PFSK-1 (cell line): ENCODE measurements around the gene SETD1A.

ENCODE experiments used
- FOXP2 ChIP-seq: optimal IDR thresholded peaks from 2 replicates; pipeline ENCODE3; 2011; ENCODE audit warnings: borderline replicate concordance, control low read depth, inconsistent platforms; ENCODE audit not compliant: insufficient read depth; ENCODE audit errors: extremely low read length, extremely low read depth
- POLR2AphosphoS5 ChIP-seq: IDR thresholded peaks from 2 replicates; pipeline ENCODE4 v1.6.1; 2012; ENCODE audit warnings: low read depth, mild to moderate bottlenecking, control low read depth, low read length, moderate library complexity
- SIN3A ChIP-seq: IDR thresholded peaks from 2 replicates; pipeline ENCODE4 v1.6.1; 2012; ENCODE audit warnings: mild to moderate bottlenecking, low read length, moderate library complexity, borderline replicate concordance; ENCODE audit not compliant: insufficient read depth
- TAF1 ChIP-seq: IDR thresholded peaks from 2 replicates; pipeline ENCODE4 v1.6.1; 2012; ENCODE audit warnings: low read length, control low read depth, borderline replicate concordance; ENCODE audit not compliant: insufficient read depth
- TF ChIP-seq, protein P1 (sequence below), 2 experiments: IDR thresholded peaks; 2 replicates each; pipeline versions ENCODE4 v1.6.1 to v1.8.0; 2011 to 2012; ENCODE audit warnings: low read depth in 2 of 2, low read length in 2 of 2, control low read depth in 1 of 2, inconsistent platforms in 1 of 2, mild to moderate bottlenecking in 1 of 2, moderate library complexity in 1 of 2; ENCODE audit not compliant: insufficient read depth in 1 of 2

SETD1A gene

DNA sequence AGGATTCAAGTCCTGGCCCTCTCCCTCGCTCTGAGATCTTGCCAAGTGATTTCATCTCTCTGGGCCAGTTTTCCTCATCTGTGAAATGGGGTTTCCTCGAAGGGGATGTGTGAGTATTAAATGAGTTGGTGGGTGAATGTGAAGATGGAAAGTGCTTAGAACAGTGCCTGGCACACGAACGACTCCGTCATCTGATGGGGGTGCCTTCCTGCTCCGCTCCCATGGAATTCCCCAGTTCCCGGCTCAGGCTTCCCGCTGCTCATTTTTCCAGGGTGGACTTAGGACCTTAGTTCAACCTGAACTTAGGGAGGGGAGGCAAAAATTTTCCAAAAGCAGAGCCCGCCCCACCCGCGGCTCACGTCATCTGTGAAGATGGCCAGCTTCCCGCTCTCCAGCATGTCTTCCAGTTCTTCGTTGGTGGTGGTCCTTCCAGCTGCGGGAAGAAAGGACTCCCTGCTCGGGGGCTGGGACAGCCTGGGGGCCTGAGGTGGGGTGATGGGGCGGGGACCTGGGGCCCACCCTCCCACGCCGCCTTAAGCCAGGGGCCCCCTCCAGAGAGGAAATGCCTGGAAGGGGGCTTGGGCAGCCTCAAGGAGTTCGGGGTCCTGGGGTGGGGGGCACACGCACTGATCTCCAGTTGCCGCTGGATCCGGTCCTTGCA, 38.9 kb downstream of the SETD1A start:
- no peak for TF ChIP-seq POLR2AphosphoS5
- TF ChIP-seq, protein P1, sequence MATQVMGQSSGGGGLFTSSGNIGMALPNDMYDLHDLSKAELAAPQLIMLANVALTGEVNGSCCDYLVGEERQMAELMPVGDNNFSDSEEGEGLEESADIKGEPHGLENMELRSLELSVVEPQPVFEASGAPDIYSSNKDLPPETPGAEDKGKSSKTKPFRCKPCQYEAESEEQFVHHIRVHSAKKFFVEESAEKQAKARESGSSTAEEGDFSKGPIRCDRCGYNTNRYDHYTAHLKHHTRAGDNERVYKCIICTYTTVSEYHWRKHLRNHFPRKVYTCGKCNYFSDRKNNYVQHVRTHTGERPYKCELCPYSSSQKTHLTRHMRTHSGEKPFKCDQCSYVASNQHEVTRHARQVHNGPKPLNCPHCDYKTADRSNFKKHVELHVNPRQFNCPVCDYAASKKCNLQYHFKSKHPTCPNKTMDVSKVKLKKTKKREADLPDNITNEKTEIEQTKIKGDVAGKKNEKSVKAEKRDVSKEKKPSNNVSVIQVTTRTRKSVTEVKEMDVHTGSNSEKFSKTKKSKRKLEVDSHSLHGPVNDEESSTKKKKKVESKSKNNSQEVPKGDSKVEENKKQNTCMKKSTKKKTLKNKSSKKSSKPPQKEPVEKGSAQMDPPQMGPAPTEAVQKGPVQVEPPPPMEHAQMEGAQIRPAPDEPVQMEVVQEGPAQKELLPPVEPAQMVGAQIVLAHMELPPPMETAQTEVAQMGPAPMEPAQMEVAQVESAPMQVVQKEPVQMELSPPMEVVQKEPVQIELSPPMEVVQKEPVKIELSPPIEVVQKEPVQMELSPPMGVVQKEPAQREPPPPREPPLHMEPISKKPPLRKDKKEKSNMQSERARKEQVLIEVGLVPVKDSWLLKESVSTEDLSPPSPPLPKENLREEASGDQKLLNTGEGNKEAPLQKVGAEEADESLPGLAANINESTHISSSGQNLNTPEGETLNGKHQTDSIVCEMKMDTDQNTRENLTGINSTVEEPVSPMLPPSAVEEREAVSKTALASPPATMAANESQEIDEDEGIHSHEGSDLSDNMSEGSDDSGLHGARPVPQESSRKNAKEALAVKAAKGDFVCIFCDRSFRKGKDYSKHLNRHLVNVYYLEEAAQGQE (IDR thresholded peaks at IDR 0.05; ENCODE audit: insufficient read depth in 1 of 2, low read depth in 2 of 2, low read length in 2 of 2) = no peak
- TF ChIP-seq TAF1 = no peak
- no peak for TF ChIP-seq FOXP2
- no peak for TF ChIP-seq SIN3A

DNA sequence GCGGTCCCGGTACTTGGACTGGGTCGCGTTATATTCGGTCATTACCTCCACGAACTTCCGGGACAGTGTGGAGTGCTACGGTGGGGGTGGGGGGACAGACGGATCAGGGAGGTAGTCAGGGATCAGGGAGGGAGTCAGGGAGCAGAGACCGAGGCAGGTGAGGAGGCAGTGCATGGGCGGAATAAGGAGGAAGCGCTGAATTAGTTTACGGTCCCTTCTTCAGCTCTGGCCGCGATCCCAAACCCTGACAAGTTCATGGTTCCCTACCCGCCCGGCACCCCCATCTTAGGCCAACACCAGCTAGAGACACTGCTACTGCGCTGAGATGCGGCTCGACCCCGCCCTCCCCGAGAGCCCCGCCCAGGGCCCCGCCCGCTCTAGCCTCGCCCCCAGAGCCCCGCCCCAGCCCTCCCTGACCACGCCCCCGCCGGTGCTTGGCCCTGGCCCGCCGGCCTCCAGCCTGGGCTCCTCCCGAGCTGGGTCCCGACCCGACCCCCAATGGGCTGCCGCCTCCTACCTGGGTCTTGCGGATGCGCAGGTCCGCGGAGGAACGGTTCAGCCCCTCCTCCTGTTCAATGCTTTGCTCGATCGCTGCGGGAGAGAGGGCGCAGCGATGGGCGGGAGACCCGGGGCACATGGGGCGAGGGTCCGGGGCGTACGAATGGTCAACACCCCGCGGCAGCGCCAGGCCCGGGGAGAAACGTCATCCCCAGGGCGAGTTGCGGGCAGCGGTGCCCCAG, 39.6 kb downstream of the SETD1A start:
- TF ChIP-seq TAF1 = no peak
- 0 out of 2 replicates have a peak, but pooled peaks have one; percentile 28 for TF ChIP-seq POLR2AphosphoS5

DNA sequence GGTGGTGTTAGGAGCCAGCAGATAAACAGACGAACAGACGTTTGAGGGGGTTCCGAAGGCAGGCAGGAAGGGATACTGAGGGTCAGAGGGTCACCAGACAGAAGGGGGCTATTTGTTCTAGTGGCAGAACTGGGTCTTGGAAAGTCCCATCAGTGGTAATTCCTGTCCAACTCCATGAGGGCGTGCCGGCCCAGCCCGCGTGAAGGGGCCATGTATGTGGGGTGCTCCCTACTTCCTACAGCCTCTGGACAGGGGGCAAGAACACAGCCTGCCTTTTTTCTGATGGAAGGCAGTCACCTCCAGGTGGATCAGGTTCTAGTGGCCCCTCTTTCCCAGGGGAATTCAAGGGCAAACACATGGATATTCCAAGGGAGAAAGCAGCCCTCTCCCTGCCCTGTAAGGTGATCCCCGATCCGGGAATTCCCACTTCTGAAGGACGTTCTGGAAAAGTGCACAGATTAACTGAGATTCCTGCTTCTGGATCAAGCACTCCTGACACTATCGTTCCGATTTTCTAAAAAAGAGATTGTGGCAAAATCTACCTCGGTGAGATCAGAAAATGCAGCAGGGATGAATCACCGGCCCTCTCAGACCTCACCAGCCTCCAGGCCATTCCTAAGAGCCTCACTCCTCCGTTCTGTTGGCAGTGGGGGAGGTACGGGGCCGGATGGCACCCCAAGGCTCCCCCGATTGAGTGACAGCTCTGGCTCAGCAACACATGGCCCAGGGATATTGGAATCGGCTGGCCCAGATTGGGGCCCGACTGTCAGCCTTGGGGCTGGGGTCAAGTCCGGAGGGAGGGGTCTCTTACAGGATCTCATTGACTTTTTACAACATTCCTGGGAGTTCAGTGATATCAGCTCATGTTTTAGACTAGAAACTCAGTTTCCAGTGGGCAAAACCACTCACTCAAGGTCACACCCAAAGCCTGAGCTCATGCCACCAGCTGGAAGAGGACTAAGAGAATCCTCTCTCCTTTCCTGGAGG, 40.5 kb downstream of the SETD1A start:
- TF ChIP-seq, protein P1 (IDR thresholded peaks at IDR 0.05; ENCODE audit: insufficient read depth in 1 of 2, low read depth in 2 of 2, low read length in 2 of 2) = no peak
- TF ChIP-seq SIN3A (no peak), FOXP2 (no peak)

DNA sequence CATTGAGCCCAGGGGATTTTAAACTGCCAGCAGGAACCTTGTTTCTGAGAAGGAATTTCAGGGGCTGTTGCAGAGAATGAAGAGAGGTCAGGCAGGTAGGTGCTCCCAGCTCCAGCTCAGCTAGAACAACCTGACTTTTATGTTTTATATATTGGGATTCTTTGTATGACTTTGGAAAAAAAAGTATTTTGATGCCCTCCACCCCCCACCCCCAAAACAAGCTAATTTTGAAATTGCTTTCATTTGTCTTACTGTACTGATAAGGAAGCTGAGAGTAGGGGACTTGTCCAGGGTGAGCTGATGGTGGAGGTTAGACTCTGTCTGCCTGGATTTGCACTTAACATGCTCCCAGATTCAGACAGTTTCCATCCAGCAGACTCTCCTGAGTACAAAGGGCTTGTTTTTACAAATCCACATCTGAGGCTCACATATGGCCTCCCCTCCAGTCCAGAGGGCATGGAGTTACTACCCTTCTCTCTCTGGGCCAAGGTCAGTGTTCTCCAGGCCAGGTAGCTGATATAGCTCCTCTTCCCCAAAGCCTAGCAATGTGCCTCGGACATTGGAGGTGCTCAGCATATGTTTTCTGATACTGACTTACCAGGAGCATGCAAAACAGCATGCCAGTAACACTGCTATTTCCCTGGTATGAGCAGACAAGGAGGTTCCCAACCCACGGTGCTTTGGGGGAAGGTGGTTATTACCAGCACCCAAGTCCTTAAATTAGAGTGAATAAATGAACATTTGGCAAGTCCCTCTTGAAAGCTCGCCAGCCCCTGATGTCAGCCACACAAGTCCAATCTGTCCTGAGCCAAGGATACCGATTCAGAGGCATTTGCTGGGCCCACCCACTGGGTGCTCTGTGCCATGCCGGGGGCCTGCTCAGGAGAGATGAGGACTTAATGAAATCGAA, 41.6 kb downstream of the SETD1A start:
- TF ChIP-seq SIN3A (no peak), POLR2AphosphoS5 (no peak), TAF1 (no peak), FOXP2 (no peak)
- TF ChIP-seq, protein P1 (IDR thresholded peaks at IDR 0.05; ENCODE audit: insufficient read depth in 1 of 2, low read depth in 2 of 2, low read length in 2 of 2) = no peak
